ENCODE measurements around the gene BAIAP2.

DNA sequence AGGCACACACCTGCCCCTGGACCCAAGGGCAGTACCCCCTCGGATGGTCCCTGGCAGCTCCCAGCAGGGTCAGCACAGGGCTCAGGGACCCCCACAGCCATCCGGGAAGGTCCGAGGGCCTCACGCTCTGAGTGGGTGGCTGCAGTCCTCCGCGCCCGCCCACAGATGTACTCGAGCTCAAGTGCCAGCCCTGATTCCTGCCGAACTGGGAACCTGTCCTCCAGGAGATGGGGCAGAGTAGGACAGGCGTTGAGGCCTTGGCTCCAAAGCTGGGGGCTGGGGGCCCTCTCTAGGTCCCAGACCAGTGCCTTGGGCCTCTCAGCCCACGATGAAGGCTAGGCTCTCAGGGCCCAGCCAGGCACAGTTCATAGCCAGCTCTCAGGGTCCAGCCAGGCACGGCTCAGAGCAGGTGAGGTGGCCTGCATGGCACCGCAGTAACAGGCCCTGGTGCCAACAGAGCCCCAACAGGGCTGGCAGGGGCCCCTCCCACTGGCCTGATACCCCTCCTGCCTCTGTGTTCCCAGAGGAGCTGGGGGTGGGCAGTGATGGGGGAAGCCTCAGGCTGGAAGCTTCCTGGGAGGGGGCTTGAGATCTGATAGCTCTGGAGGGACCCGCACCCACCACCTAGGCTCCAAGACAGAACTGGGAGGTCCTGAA is 94.9 kb downstream of the BAIAP2 start:
- TF ChIP-seq, protein P1, sequence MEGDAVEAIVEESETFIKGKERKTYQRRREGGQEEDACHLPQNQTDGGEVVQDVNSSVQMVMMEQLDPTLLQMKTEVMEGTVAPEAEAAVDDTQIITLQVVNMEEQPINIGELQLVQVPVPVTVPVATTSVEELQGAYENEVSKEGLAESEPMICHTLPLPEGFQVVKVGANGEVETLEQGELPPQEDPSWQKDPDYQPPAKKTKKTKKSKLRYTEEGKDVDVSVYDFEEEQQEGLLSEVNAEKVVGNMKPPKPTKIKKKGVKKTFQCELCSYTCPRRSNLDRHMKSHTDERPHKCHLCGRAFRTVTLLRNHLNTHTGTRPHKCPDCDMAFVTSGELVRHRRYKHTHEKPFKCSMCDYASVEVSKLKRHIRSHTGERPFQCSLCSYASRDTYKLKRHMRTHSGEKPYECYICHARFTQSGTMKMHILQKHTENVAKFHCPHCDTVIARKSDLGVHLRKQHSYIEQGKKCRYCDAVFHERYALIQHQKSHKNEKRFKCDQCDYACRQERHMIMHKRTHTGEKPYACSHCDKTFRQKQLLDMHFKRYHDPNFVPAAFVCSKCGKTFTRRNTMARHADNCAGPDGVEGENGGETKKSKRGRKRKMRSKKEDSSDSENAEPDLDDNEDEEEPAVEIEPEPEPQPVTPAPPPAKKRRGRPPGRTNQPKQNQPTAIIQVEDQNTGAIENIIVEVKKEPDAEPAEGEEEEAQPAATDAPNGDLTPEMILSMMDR (IDR thresholded peaks at IDR 0.05 in 8 of 11, conservative IDR thresholded peaks at IDR 0.05 in 3 of 11), result no peak
- TF ChIP-seq POLR2A (IDR thresholded peaks at IDR 0.05) (no peak), POLR2AphosphoS5 (IDR thresholded peaks at IDR 0.05) (no peak)
